PC-9 (cell line): ENCODE measurements around the gene DTX4. TPM values are rescaled to one million over a fixed set of nuclear protein-coding genes. Genes with fewer than 3 reads are reported as not detected.
A peak's percentile ranks its signal among the peaks of the same experiment; 100 is the strongest.

ENCODE experiments used
- BruUV-seq: library from RNA; stranded (reverse); fragments of 400-500 nt; replicated peaks from 2 replicates; lab custom pipeline; 2021; lab: Mats Ljungman, UMichigan
- CTCF ChIA-PET: fragments of 300-600 bp; sonication (Branson Sonifier 250); formaldehyde crosslinking; loops from one replicate; lab custom pipeline; 2022; ENCODE audit warnings: antibody characterized with exemption; lab: Charles Lee
- POLR2A ChIA-PET: fragments of 300-600 bp; sonication (Branson Sonifier 250); formaldehyde crosslinking; loops from one replicate; lab custom pipeline; 2022; ENCODE audit warnings: antibody characterized with exemption; ENCODE audit not compliant: unreplicated experiment; lab: Charles Lee
- DNase-seq, 2 experiments: peaks; one replicate each; pipeline versions ENCODE4 v3.0.0 to v3.0.0-alpha.2; 2015 to 2022; ENCODE audit warnings: mixed read lengths in 1 of 2
- H2AFZ ChIP-seq: fragments of 200-600 bp; sonication (generic); 2 replicates; pipeline ENCODE4 v1.8.1; 2017; ENCODE audit warnings: antibody characterized with exemption
- H3F3A ChIP-seq: fragments of 200-600 bp; sonication (generic); 2 replicates; pipeline ENCODE4 v1.8.1; 2017; ENCODE audit warnings: antibody characterized with exemption, mild to moderate bottlenecking, low read depth; ENCODE audit not compliant: insufficient read depth
- H3K27ac ChIP-seq: fragments of 200-600 bp; sonication (generic); 2 replicates; pipeline ENCODE4 v1.6.1; 2016; ENCODE audit warnings: mixed run types
- H3K27me3 ChIP-seq: fragments of 200-600 bp; sonication (generic); 2 replicates; pipeline ENCODE4 v1.6.1; 2016; ENCODE audit warnings: low read depth, mixed run types; ENCODE audit not compliant: insufficient read depth
- H3K36me3 ChIP-seq: fragments of 200-600 bp; sonication (generic); 2 replicates; pipeline ENCODE4 v1.6.1; 2016; ENCODE audit warnings: low read depth, mixed run types
- H3K4me1 ChIP-seq: fragments of 200-600 bp; sonication (generic); replicated peaks from 2 replicates; pipeline ENCODE4 v1.6.1; 2016; ENCODE audit warnings: mixed run types; ENCODE audit not compliant: insufficient read depth
- H3K4me2 ChIP-seq: fragments of 200-600 bp; sonication (generic); 2 replicates; pipeline ENCODE4 v1.6.1; 2017; ENCODE audit warnings: mixed run types
- H3K4me3 ChIP-seq: fragments of 200-600 bp; sonication (generic); 2 replicates; pipeline ENCODE4 v1.6.1; 2016; ENCODE audit warnings: mixed run types
- H3K79me2 ChIP-seq: fragments of 200-600 bp; sonication (generic); 2 replicates; pipeline ENCODE4 v1.6.1; 2017; ENCODE audit warnings: low read depth, mixed run types
- H3K9me2 ChIP-seq: fragments of 200-600 bp; sonication (generic); 2 replicates; pipeline ENCODE4 v1.8.1; 2017; ENCODE audit warnings: mild to moderate bottlenecking; ENCODE audit not compliant: insufficient read depth
- H3K9me3 ChIP-seq: fragments of 200-600 bp; sonication (generic); 2 replicates; pipeline ENCODE4 v1.8.1; 2016; ENCODE audit warnings: low read depth; ENCODE audit not compliant: insufficient read depth
- H4K20me1 ChIP-seq: fragments of 200-600 bp; sonication (generic); 2 replicates; pipeline ENCODE4 v1.8.1; 2017; ENCODE audit not compliant: insufficient read depth
- CTCF ChIP-seq: fragments of 200-600 bp; sonication (generic); conservative IDR thresholded peaks from 2 replicates; pipeline ENCODE4 v1.6.1; 2017; ENCODE audit warnings: mixed run types, antibody characterized with exemption, mild to moderate bottlenecking, moderate library complexity
- EZH2 ChIP-seq: fragments of 200-600 bp; sonication (generic); IDR thresholded peaks from 2 replicates; pipeline ENCODE4 v1.8.0; 2017; ENCODE audit warnings: antibody characterized with exemption, low read depth
- intact Hi-C: fragments of 100-400 bp; cut with micrococcal nuclease; formaldehyde crosslinking; loops from one replicate; pipeline ENCODE4 v1.10.0; 2022; ENCODE audit not compliant: unreplicated experiment
- total RNA-seq: library from RNA; stranded (reverse); gene quantifications from 2 replicates; pipeline ENCODE4 v1.2.3, GENCODE V29; 2021

The DTX4 gene
- total RNA-seq, 1 experiment from 2014 or later: 34.5 TPM

- Histone ChIP-seq H3K4me1 (peaks cover 87% of the 10 kb centered on the region), H3K36me3 (peaks cover 43% of the 10 kb centered on the region), H4K20me1 (no peaks in the 10 kb centered on the region), H3K9me2 (no peaks in the 10 kb centered on the region), H3K79me2 (peaks cover 68% of the 10 kb centered on the region), H3K4me2 (peak overlapping the region; percentile 75), H3K27ac (peak overlapping the region; percentile 81; the same call in 1 of the 2 replicates), H3F3A (peaks cover 49% of the 10 kb centered on the region), H2AFZ (no peak overlapping the region), H3K4me3 (no peak overlapping the region), H3K9me3 (no peaks in the 10 kb centered on the region), H3K27me3 (no peaks in the 10 kb centered on the region)
- BruUV-seq: no TSS peak
- intact Hi-C loops: loop anchor here (5.0 kb wide), 2 partner anchors 45 to 480 kb away; partner anchors contain the start of genes FAM111A and PATL1
- DNase-seq: no peak
- no peak for TF ChIP-seq CTCF
- TF ChIP-seq EZH2: no peak
- CTCF ChIA-PET: interaction anchor here (2.9 kb wide), 1 partner anchor 15 kb away, joined by 67 read pairs; the partner anchor contains the start of gene DTX4
- POLR2A ChIA-PET: no interaction called here
Observed at GRCh38 chr11:59187587-59187986, 15.7 kb downstream of the DTX4 start.

GRCh38 chr11:59188954-59189353 lies 17.0 kb downstream of the DTX4 start:
- TF ChIP-seq EZH2 (no peak), CTCF (no peak)
- intact Hi-C loops: loop anchor here (5.0 kb wide), 2 partner anchors 47 to 478 kb away; partner anchors contain the start of genes FAM111A and PATL1
- H3K27me3 ChIP-seq: no peaks in the 10 kb centered on the region
- H3K27ac ChIP-seq: peak overlapping the region; percentile 81
- peak overlapping the region; percentile 75 for H3K4me2 ChIP-seq
- H3K9me3 ChIP-seq: no peaks in the 10 kb centered on the region
- peaks cover 43% of the 10 kb centered on the region for H3F3A ChIP-seq
- BruUV-seq: no TSS peak
- no peak for DNase-seq
- H3K4me3 ChIP-seq: peak overlapping the region; percentile 30; the same call in 1 of the 2 replicates
- H3K9me2 ChIP-seq: no peaks in the 10 kb centered on the region
- peaks cover 51% of the 10 kb centered on the region for H3K36me3 ChIP-seq
- CTCF ChIA-PET: interaction anchor here (0.5 kb wide), 1 partner anchor 17 kb away, joined by 5 read pairs; the partner anchor contains the start of gene DTX4
- peaks cover 54% of the 10 kb centered on the region for H3K79me2 ChIP-seq
- no peaks in the 10 kb centered on the region for H4K20me1 ChIP-seq
- no peak overlapping the region for H2AFZ ChIP-seq
- peaks cover 74% of the 10 kb centered on the region for H3K4me1 ChIP-seq
- POLR2A ChIA-PET: no interaction called here

GRCh38 chr11:59189986-59190385 lies 18.1 kb downstream of the DTX4 start:
- H3K27me3 ChIP-seq: no peaks in the 10 kb centered on the region
- H3K9me2 ChIP-seq: no peaks in the 10 kb centered on the region
- no peaks in the 10 kb centered on the region for H4K20me1 ChIP-seq
- intact Hi-C loops: loop anchor here (5.0 kb wide), 2 partner anchors 48 to 477 kb away; partner anchors contain the start of genes FAM111A and PATL1
- H3K79me2 ChIP-seq: peaks cover 44% of the 10 kb centered on the region
- no peak overlapping the region for H2AFZ ChIP-seq
- H3K4me1 ChIP-seq: peaks cover 63% of the 10 kb centered on the region
- BruUV-seq: no TSS peak
- ChIA-PET POLR2A (no interaction called here), CTCF (interaction anchor here (0.6 to 1.2 kb wide), 3 partner anchors 8 to 18 kb away, joined by 4 to 10 read pairs (median 4); partner anchors contain the start of gene DTX4)
- no peaks in the 10 kb centered on the region for H3K9me3 ChIP-seq
- peaks cover 36% of the 10 kb centered on the region for H3F3A ChIP-seq
- H3K27ac ChIP-seq: peak overlapping the region; percentile 81
- peak overlapping the region; percentile 30; the same call in 1 of the 2 replicates for H3K4me3 ChIP-seq
- DNase-seq: peak in 1 of 2 experiments; percentile 92
- H3K36me3 ChIP-seq: peaks cover 60% of the 10 kb centered on the region
- H3K4me2 ChIP-seq: peak overlapping the region; percentile 75
- TF ChIP-seq CTCF: no peak
- TF ChIP-seq EZH2: no peak
